ENCODE data around the gene PKDREJ. TPM values are rescaled to one million over a fixed set of nuclear protein-coding genes. Genes with fewer than 3 reads are reported as not detected.

PKDREJ gene
- total RNA-seq, 4 donors from 2014 or later = under 0.01 to 0.23 (median 0.10) TPM; not detected in 1

DNA sequence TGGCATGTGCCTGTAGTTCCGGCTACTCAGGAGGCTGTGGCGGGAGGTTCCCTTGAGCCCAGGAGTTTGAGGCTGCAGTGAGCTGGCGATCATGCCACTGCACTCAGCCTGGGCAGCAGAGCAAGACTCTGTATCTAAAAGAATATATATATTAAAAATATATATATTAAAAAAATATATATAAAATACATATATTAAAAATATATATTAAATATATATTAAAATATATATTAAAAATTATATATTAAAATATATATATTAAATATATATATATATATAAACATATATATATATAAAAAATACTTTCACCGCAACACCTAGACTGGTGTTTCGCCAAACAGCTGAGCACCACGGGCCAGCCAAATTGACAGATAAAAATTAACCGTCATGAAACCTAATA lies 13.4 kb upstream of the PKDREJ start:
- H3K36me3 ChIP-seq = peaks cover 0 to 98% of the 10 kb centered on the region in 2 donors
- 87 to 97% methylated on average over 7 of the region's 7 CpGs for WGBS, 2 donors (ENCODE audit: low coverage in 1 of 2)

DNA sequence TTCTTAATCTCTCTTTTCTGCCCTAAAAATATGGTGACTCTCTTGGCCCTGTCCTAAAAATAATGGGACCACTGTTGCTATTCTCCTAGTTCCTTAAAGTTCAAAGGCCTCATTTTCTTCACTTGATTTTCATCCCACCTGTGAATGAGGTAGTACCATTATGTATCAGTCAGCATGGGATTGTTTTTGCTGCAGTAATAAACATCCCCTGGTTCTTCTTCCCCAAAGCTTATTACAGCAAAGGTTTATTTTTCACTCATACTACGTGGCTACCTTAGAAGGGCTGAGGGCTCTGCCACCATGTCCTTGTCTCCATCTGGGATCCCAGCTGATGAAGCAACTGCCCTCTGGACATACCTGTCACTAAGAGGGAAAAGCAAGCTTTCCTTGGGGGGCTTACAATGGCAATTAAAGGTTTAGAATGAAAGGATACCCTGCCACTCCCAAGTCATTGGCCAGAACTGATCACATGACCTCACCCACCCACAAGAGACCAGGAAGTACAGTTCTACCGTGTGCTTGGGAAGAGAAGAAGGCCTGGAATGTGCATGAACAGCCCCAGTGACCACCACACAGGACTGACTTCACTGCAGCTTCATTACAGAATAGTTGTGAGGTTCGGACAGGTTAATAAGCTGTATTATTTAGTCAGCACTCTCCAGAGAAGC lies 12.4 kb upstream of the PKDREJ start:
- Histone ChIP-seq H3K36me3 (peaks cover 0 to 98% of the 10 kb centered on the region in 2 donors), H3K27ac (no peak overlapping the region), H3K27me3 (no peaks in the 10 kb centered on the region), H3K4me1 (no peaks in the 10 kb centered on the region), H3K9me3 (peaks cover 0 to 5% (median 0%) of the 10 kb centered on the region in 3 donors), H3K4me3 (no peak overlapping the region)
- ATAC-seq = no peak
- WGBS, 2 donors (ENCODE audit: low coverage in 1 of 2) = 38 to 67% methylated on average over 2 to 3 of the region's 3 CpGs
- TF ChIP-seq EP300 (IDR thresholded peaks at IDR 0.05) = no peak
- TF ChIP-seq CTCF (IDR thresholded peaks at IDR 0.05) = no peak
- TF ChIP-seq POLR2AphosphoS5 (IDR thresholded peaks at IDR 0.05) = no peak
- no peak for TF ChIP-seq POLR2A (IDR thresholded peaks at IDR 0.05)

More for the DNA sequence above, 13.4 kb upstream of the PKDREJ start:
- Histone ChIP-seq H3K4me3 (no peak overlapping the region), H3K9me3 (peaks cover 0 to 5% (median 0%) of the 10 kb centered on the region in 3 donors), H3K27ac (no peak overlapping the region), H3K4me1 (no peaks in the 10 kb centered on the region), H3K27me3 (no peaks in the 10 kb centered on the region)
- TF ChIP-seq CTCF (IDR thresholded peaks at IDR 0.05) (no peak), EP300 (IDR thresholded peaks at IDR 0.05) (no peak), POLR2AphosphoS5 (IDR thresholded peaks at IDR 0.05) (no peak), POLR2A (IDR thresholded peaks at IDR 0.05) (no peak)
- no peak for ATAC-seq

- TF ChIP-seq POLR2AphosphoS5 (IDR thresholded peaks at IDR 0.05) (no peak), CTCF (IDR thresholded peaks at IDR 0.05) (no peak), EP300 (IDR thresholded peaks at IDR 0.05) (no peak), POLR2A (IDR thresholded peaks at IDR 0.05) (no peak)
- Histone ChIP-seq H3K27ac (no peak overlapping the region), H3K9me3 (peaks cover 0 to 5% (median 0%) of the 10 kb centered on the region in 3 donors), H3K36me3 (peaks cover 0 to 93% of the 10 kb centered on the region in 2 donors), H3K27me3 (no peaks in the 10 kb centered on the region), H3K4me3 (no peak overlapping the region), H3K4me1 (peaks cover 0 to 11% (median under 1%) of the 10 kb centered on the region in 3 donors)
- WGBS, 2 donors (ENCODE audit: low coverage in 1 of 2) = 96 to 98% methylated on average over 5 to 7 of the region's 8 CpGs
- no peak for ATAC-seq
Measured at GRCh38 chr22:46274381-46274780, 11.2 kb upstream of the PKDREJ start.

DNA sequence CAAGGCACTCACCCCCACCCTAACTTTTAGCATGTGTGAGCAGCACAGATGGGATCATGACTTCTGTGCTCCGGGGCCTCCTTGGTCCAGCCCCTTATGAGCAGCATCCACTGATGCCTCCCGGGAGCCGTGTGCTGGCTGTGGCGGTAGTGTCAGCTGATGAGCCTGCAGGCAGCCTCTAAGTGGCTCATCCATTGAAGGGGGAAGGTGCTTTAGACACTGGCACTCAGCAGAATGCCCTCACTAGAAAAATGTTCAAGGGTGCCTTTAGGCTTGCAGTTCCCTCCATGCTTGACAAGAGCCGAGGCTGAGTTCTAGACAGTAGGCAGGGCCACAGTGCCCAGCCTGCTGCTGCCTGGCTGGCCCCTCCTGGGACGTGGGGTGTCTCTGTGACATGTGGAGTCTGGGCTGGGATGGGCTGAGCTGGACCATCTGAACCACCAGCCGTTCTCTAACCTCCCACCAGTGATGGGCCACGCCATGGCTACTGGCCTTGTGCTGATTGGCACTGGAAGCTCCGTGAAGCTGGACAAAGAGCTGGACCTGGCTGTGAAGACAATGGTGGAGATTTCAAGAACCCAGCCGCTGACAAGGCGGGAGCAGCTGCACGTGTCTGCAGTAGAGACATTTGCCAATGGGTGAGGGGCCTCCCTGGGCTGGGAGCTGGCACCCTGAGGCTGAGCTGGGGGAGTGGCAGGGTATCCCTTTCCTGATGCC lies 10.4 kb upstream of the PKDREJ start:
- no peak for ATAC-seq
- TF ChIP-seq EP300 (IDR thresholded peaks at IDR 0.05) (no peak), POLR2A (IDR thresholded peaks at IDR 0.05) (no peak), CTCF (IDR thresholded peaks at IDR 0.05) (no peak), POLR2AphosphoS5 (IDR thresholded peaks at IDR 0.05) (no peak)

More for the DNA sequence above, 10.4 kb upstream of the PKDREJ start:
- Histone ChIP-seq H3K9me3 (peaks cover 0 to 5% (median 0%) of the 10 kb centered on the region in 3 donors), H3K4me1 (peaks cover 0 to 19% (median 7%) of the 10 kb centered on the region in 3 donors), H3K27ac (no peak overlapping the region), H3K4me3 (no peak overlapping the region), H3K27me3 (no peaks in the 10 kb centered on the region), H3K36me3 (peaks cover 0 to 87% of the 10 kb centered on the region in 2 donors)
- WGBS, 2 donors (ENCODE audit: low coverage in 1 of 2) = 100% methylated on average over 1 of the region's 12 CpGs; no CpG with 5 or more reads in 1 of the 2 donors
